GM12891 (cell line): ENCODE measurements around the gene CRADD.

Experiments used
- POLR2A ChIP-seq: IDR thresholded peaks from 2 replicates; pipeline ENCODE4 v1.6.1; 2011; ENCODE audit warnings: low read depth, low read length, control low read depth
- POLR2AphosphoS5 ChIP-seq: IDR thresholded peaks from 2 replicates; pipeline ENCODE4 v1.6.1; 2011; ENCODE audit warnings: low read depth, low read length, control low read depth
- POU2F2 ChIP-seq: IDR thresholded peaks from 2 replicates; pipeline ENCODE4 v1.6.1; 2011; ENCODE audit warnings: low read depth, mild to moderate bottlenecking, control low read depth, low read length, moderate library complexity
- TAF1 ChIP-seq: IDR thresholded peaks from 2 replicates; pipeline ENCODE4 v1.6.1; 2011; ENCODE audit warnings: low read depth, low read length, control low read depth

- TF ChIP-seq POLR2A: no peak
- TF ChIP-seq TAF1: no peak
- no peak for TF ChIP-seq POLR2AphosphoS5
- no peak for TF ChIP-seq POU2F2
Measured at GRCh38 chr12:93805736-93806141, 128.6 kb downstream of the CRADD start.
